Lung microvascular endothelial cell (primary cell): ENCODE measurements around the gene RTP5. TPM values are rescaled to one million over a fixed set of nuclear protein-coding genes. Genes with fewer than 3 reads are reported as not detected.
"Not testable (repeated sequence)": the region's sequence is repeated elsewhere in the genome, so short reads cannot be mapped to it uniquely, and the experiment has no call there.

ENCODE experiments used
- DNase-seq, 2 donors: peaks; one replicate each; pipeline versions ENCODE4 v3.0.0 to v3.0.0-alpha.2; 2010; ENCODE audit warnings: low read depth in 2 of 2
- total RNA-seq: library from RNA; depleted of rRNA; stranded (reverse); fragments of >200 nt; gene quantifications from 2 replicates; pipeline ENCODE4 v1.2.1, GENCODE V29; 2014

The RTP5 gene
- total RNA-seq, 1 donor from 2014 or later: not detected

DNA sequence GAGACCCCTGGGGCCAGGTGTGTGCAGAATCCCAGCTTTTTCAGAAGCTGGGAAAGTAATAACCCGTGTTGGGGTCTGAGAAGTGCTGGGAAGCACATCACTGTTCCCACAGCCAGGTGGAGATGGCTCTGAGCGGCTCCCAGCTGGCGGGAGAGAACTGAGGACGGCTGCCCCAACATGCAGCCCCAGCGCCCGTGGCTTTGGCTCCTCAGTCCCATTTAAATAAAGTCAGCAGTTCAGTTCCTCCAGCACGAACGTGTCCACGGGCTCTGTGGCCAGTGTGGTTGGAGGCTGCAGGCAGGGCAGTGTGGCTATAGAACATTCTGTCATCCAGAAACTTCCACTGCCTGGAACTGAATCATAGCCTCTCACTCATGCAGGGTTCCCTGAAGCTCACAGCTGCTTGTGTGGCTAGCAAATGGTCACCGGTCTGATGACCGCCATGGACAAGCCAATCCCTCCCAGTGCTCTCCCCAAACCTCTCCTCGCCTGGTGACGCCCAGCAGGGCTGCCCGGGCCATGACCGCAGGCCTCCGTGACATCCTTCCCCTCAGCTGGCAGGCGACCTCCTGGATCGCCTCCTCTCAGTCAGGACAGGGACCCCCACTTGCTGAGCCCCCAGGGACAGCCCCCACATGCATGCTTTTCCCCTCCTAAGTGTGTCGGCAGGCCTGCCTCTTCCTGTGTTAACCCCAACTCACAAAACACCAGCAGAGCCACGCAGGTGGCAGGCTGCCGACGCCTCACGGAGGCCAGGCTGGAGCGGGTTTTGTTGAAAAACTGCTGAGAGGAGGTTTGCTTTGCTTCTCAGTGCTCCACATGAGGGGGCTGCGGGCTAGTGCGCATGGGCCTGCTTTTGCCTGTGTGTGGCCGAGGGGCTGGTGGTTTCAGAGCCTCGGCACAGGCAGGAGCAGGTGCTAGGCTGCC is 1.3 kb downstream of the RTP5 start:
- DNase-seq: no peak

DNA sequence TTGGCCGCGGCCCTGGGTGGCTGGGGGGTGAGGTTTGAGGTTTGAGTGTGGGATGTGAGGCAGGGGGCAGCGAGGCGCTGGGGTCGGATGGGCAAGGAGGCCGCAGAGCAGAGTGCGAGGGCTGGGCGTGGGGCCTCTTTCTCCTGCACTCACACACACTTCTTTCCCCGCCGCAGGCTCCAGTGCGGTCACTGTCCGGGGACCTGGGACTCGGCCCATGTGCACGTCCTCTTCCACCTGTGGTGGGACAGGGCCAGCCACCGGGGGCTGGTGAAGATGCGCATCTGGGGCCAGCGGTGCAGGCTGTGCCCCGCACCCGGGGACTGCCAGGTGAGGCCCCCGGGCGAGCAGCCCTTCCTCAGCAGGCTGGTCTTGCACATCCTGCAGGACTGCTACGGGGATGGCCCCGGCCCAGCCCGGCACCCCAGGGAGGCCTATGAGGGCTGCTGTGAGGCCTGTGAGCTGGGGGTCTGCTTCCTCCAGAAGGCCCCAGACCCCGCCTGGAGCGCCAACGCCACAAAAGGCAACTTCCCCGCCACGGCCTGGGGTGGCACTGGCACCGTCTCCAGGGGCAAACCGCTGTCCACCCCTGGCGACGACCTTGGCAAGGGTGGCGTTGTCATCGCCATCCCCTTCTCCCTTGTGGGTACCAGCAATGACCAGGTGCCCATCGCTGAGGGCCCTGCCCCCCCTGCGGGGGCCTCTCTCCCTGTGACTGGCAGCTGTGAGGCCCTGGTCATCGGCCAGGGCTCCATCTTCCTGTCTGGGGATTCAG is 2.2 kb downstream of the RTP5 start:
- DNase-seq: no peak

DNA sequence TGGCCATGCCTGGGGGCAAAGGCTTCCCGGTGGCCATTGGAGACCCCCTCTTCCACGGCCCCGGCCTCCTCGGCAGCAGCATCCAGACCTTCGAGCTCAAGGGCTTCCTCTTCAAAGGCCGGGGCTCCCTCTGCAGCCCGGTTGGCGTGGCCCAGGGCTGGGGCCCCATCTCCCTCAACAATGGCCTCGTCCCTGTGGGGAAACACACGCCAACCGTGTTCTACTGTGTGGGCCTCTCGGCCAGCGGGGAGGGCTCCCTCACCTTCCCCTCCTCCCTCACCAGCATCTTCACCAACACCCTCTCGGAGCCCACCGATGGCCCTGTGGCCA is 2.7 kb downstream of the RTP5 start:
- DNase-seq: no peak

DNA sequence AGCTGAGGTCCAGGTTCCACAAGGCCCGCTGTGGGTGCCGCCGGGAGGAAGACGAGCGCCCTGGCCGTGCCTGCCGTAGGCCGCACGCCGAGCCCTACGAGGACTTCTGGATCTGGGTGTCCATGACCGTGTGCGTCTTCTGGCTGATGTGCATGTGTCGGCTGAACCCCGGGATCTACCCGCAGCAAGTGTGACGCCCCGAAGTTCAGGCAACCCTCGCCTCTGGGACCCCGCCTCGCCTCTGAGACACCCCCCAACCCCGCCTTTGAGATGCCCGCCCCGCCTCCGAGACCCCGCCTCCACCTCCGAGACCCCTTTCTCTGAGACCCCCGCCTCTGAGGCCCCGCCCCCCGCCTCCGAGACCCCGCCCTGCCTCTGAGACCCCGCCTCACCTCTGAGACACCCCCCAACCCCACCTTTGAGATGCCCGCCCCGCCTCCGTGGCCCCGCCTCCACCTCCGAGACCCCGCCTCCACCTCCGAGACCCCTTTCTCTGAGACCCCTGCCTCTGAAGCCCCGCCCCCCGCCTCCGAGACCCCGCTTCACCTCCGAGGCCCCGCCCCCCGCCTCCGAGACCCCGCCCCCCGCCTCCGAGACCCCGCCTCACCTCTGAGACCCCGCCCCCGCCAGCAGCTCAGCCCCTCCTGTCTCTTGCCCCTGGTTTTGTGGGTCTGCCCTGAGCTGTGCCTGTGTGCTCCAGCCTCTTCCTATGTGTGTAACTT is 3.7 kb downstream of the RTP5 start:
- no peak for DNase-seq

DNA sequence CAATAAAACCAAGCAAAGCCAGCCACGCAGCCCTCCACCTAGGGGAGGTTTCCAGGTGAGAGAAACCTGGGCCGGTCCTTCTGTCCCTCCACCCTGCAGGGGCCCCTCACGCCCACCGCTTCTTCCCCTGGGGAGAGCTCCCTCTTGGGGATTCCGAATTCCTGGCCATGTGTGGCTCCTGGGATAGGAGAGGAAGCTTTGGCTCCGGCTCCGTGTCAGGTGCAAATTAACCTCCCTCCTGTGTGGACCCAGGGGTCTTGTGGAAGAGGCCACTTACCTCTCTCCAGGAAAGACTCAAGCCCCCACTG is 4.2 kb downstream of the RTP5 start:
- no peak for DNase-seq

DNA sequence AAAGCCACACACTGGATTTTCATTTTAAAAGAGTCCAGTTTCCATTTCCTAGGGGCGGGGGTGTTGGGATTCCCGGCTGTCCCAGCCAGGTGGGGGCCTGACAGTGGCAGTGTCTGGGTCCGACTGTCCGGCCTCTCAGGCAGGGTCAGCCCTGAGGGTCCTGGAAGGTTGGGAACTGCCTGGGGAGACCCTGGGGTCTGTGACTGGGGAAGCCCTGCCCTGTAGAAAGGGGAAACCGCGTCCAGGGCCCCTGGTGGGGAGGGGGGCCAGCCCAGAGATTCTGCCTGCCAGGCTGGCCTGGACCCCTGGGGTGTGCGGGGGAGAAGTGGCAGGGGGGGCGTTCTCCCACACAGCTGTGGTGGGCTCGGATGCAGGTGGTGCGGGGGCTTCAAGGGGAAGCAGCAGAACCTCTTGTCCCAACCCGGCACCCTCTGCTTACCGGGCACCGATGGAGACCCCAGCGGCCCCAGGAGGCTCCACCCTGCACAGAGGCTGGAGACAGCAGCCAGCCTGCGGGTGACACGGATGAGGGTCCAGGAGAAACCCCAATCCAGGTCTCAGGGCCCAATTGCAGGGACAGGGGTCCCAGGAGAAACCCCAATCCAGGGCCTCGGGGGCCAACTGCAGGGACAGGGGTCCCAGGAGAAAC is 4.9 kb downstream of the RTP5 start:
- DNase-seq: no peak

DNA sequence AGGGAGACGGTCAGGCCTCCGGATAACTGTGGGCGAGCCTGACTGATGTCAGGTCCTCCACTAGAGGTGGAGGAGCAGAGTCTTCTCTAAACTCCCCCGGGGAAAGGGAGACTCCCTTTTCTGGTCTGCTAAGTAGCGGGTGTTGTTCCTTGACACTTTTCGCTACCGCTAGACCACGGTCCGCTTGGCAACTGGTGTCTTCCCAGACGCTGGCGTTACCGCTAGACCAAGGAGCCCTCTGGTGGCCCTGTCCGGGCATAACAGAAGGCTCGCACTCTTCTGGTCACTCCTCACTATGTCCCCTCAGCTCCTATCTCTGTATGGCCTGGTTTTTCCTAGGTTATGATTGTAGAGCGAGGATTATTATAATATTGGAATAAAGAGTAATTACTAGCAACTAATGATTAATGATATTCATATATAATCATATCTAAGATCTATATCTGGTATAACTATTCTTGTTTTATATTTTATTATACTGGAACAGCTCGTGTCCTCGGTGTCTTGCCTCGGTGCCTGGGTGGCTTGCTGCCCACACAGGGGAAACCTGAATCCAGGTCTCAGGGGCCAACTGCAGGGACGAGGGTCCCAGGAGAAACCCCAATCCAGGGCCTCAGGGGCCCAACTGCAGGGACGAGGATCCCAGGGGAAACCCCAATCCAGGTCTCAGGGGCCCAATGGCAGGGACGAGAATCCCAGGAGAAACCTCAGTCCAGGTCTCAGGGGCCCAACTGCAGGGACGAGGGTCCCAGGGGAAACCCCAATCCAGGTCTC is 6.4 kb downstream of the RTP5 start:
- not testable (repeated sequence) for DNase-seq

DNA sequence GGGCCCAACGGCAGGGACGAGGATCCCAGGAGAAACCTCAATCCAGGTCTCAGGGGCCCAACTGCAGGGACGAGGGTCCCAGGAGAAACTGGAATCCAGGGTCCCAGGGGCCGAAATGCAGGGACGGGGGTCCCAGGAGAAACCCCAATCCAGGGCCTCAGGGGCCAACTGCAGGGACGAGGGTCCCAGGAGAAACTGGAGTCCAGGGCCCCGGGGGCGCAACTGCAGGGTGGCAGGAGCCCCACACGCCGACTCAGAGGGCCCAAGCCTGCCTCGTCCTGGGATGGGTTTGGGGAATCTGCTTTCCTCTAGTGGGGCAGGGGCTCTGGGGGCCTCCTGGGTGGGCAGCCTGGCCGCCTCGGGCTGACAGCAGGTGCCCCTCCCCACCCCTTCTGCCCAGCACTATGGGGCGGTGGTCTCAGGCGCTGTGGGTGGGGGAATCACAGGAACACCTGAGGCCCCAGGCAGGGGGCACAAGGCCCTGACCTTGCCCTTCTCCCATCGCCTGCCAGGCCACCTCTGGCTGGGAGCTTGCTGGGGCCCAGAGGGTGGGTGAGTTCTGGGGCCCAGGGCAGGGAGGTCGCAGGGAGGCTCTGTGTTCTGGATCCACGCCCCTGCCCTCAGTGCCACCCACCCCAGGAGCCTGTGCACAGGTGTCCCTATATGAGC is 7.1 kb downstream of the RTP5 start:
- DNase-seq: no peak

- no peak for DNase-seq
These were observed 7.7 kb downstream of the RTP5 start for GRCh38 chr2:241877197-241877685.

DNA sequence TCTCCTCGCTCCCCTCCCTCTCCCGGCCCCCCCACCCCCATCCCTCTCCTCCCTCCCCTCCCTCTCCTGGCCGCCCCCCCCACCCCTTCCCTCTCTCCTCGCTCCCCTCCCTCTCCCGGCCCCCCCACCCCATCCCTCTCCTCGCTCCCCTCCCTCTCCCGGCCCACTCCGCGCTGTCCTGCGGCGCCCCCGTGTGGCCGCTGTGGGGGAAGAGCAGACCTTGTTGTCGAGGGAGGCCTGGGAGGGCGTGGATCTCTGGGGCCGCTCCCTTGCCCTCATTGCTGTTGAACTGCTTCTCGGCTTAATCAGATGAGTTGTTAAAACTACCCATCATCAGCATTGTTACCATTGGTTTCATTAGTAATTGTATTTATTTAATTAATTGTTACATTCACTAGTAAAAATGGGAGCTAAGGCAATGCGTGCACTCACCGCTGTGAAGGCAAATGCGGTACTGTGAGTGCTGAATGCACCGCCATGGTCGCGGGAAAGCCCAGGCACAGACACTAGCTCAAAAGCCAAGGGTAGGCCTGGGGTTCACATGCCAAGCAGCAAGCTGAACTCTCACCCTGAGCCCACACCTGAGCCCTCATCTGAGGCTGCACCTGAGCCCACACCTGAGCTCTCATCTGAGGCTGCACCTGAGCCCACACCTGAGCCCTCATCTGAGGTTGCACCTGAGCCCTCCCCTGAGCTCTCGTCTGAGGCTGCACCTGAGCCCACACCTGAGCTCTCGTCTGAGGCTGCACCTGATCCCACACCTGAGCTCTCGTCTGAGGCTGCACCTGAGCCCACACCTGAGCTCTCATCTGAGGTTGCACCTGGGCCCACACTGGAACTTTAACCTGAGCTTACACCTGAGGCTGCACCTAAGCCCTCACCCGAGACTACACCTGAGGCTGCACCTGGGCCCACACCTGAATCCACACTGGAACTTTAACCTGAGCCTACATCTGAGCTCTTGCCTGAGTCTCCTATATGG is 8.8 kb downstream of the RTP5 start:
- DNase-seq: peak; percentile 70 to 85

- no peak for DNase-seq
These were observed 9.8 kb downstream of the RTP5 start for GRCh38 chr2:241879326-241879725.

- DNase-seq: no peak
These were observed 11.0 kb downstream of the RTP5 start for GRCh38 chr2:241880311-241881073.

DNA sequence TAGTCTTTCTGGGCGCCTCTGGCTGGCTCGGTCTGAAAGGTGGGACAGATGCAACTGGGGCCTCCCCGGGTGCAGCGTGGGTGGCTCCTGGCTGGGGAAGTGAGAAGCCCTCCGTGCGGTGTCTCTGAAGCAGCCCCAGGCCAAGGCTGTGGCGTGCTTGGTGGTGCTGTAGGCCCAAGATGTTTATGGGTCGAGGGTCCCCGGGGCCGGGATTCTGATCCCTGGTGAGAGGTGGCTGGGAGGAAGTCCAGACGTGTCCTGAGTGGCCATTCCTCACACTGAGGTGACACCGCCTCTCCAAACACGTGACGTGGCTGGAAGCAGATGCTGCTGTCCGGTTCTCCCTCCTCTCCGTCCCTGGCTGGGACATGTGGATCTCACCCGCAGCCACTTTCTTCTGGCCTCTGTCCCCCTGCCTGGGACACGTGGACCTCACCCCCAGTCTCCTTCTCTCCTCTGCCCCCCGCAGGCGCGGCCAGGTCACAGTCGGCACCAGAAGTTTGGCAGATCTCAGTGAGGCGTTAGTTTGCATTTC is 12.6 kb downstream of the RTP5 start:
- peak in 1 of 2 donors; percentile 50 for DNase-seq

- DNase-seq: no peak
These were observed 15.4 kb downstream of the RTP5 start for GRCh38 chr2:241884951-241885290.

GRCh38 chr2:241885291-241885945 is 15.9 kb downstream of the RTP5 start:
- DNase-seq: no peak

- DNase-seq: no peak
These were observed 16.6 kb downstream of the RTP5 start for GRCh38 chr2:241885946-241886643.

GRCh38 chr2:241886840-241887447 is 17.4 kb downstream of the RTP5 start:
- DNase-seq: no peak
